IMR-90 (cell line): ENCODE measurements around the gene TPO. TPM values are rescaled to one million over a fixed set of nuclear protein-coding genes. Genes with fewer than 3 reads are reported as not detected.

Source experiments
- ATAC-seq: fragments of 200-7000 bp; cut with Tn5 transposase; 2 replicates; pipeline ENCODE4 v1.9.1; 2020; ENCODE audit warnings: low read depth, mild to moderate bottlenecking, moderate library complexity
- BruUV-seq: library from RNA; stranded (reverse); fragments of 400-500 nt; replicated peaks from 2 replicates; lab custom pipeline; 2021; lab: Mats Ljungman, UMichigan
- CTCF ChIA-PET: fragments of 300-600 bp; formaldehyde crosslinking; extraction: SDS; loops from one replicate; lab custom pipeline; 2021; ENCODE audit warnings: antibody characterized with exemption; lab: Yijun Ruan, JAX
- POLR2A ChIA-PET: fragments of 300-600 bp; sonication (Branson Sonifier 250); formaldehyde crosslinking; loops from one replicate; lab custom pipeline; 2022; ENCODE audit warnings: antibody characterized with exemption; ENCODE audit not compliant: unreplicated experiment; lab: Charles Lee
- DNase-seq: peaks from one replicate; pipeline ENCODE4 v3.0.0; 2013
- H2AFZ ChIP-seq: replicated peaks from 2 replicates; pipeline ENCODE3; 2013; ENCODE audit warnings: low read length, mild to moderate bottlenecking; ENCODE audit not compliant: poor library complexity
- H2AK5ac ChIP-seq: 2 replicates; pipeline ENCODE4 v1.6.1; 2013; ENCODE audit warnings: low read depth, low read length, inconsistent platforms
- H2AK9ac ChIP-seq: replicated peaks from 2 replicates; pipeline ENCODE3; 2013; ENCODE audit warnings: mild to moderate bottlenecking, low read depth, low read length, moderate library complexity; ENCODE audit not compliant: poor library complexity
- H2BK120ac ChIP-seq: 2 replicates; pipeline ENCODE4 v1.6.1; 2013; ENCODE audit warnings: low read depth, low read length, inconsistent platforms
- H2BK15ac ChIP-seq: 3 replicates; pipeline ENCODE4 v1.6.1; 2013; ENCODE audit warnings: low read depth, low read length, inconsistent platforms
- H2BK20ac ChIP-seq: 2 replicates; pipeline ENCODE4 v1.6.1; 2013; ENCODE audit warnings: low read depth, mild to moderate bottlenecking, inconsistent platforms, low read length, moderate library complexity
- H2BK5ac ChIP-seq: 2 replicates; pipeline ENCODE4 v1.6.1; 2013; ENCODE audit warnings: mild to moderate bottlenecking, low read depth, low read length, inconsistent platforms; ENCODE audit not compliant: poor library complexity, severe bottlenecking
- H3K14ac ChIP-seq: replicated peaks from 2 replicates; pipeline ENCODE4 v1.6.1; 2013; ENCODE audit warnings: low read depth, low read length, inconsistent platforms
- H3K18ac ChIP-seq: 2 replicates; pipeline ENCODE4 v1.6.1; 2013; ENCODE audit warnings: low read depth, low read length, control low read depth
- H3K23ac ChIP-seq: 2 replicates; pipeline ENCODE4 v1.6.1; 2013; ENCODE audit warnings: low read depth, low read length, inconsistent platforms
- H3K27ac ChIP-seq: 2 replicates; pipeline ENCODE4 v1.5.1; 2013; ENCODE audit warnings: mild to moderate bottlenecking, control low read depth, low read length; ENCODE audit not compliant: insufficient read depth
- H3K27me3 ChIP-seq: 2 replicates; pipeline ENCODE4 v1.6.1; 2013; ENCODE audit warnings: low read length; ENCODE audit not compliant: control insufficient read depth, insufficient read depth
- H3K36me3 ChIP-seq: 2 replicates; pipeline ENCODE4 v1.6.1; 2013; ENCODE audit warnings: low read length, mixed read lengths; ENCODE audit not compliant: control insufficient read depth, insufficient read depth
- H3K4ac ChIP-seq: 2 replicates; pipeline ENCODE4 v1.6.1; 2013; ENCODE audit warnings: low read depth, low read length, inconsistent platforms
- H3K4me1 ChIP-seq: 2 replicates; pipeline ENCODE4 v1.6.1; 2013; ENCODE audit warnings: low read length, mixed read lengths; ENCODE audit not compliant: control insufficient read depth, insufficient read depth
- H3K4me2 ChIP-seq: 2 replicates; pipeline ENCODE4 v1.6.1; 2013; ENCODE audit warnings: low read depth, mild to moderate bottlenecking, control low read depth, low read length, moderate library complexity
- H3K4me3 ChIP-seq: 2 replicates; pipeline ENCODE4 v1.5.1; 2013; ENCODE audit warnings: low read depth, mild to moderate bottlenecking, control low read depth, low read length, moderate library complexity; ENCODE audit not compliant: insufficient read depth
- H3K56ac ChIP-seq: 2 replicates; pipeline ENCODE4 v1.6.1; 2013; ENCODE audit warnings: low read length, inconsistent platforms; ENCODE audit not compliant: insufficient read depth; ENCODE audit errors: extremely low read depth
- H3K79me1 ChIP-seq, 2 experiments: 2 replicates each; pipeline ENCODE4 v1.6.1; 2013; ENCODE audit warnings: low read length in 2 of 2, inconsistent platforms in 1 of 2, low read depth in 1 of 2
- H3K9ac ChIP-seq: 2 replicates; pipeline ENCODE4 v1.6.1; 2013; ENCODE audit warnings: low read depth, low read length, control low read depth
- H3K9me1 ChIP-seq: 2 replicates; pipeline ENCODE4 v1.6.1; 2013; ENCODE audit warnings: low read length, inconsistent platforms; ENCODE audit not compliant: insufficient read depth
- H3K9me3 ChIP-seq: 2 replicates; pipeline ENCODE4 v1.6.1; 2013; ENCODE audit warnings: low read length; ENCODE audit not compliant: control insufficient read depth, insufficient read depth
- H4K20me1 ChIP-seq: 2 replicates; pipeline ENCODE4 v1.6.1; 2013; ENCODE audit warnings: low read length, inconsistent platforms; ENCODE audit not compliant: insufficient read depth
- H4K5ac ChIP-seq: 2 replicates; pipeline ENCODE4 v1.6.1; 2013; ENCODE audit warnings: mild to moderate bottlenecking, low read depth, low read length, control low read depth
- H4K8ac ChIP-seq, 2 experiments: 2 replicates each; pipeline ENCODE4 v1.6.1; 2013; ENCODE audit warnings: low read depth in 2 of 2, low read length in 2 of 2, control low read depth in 1 of 2, inconsistent platforms in 1 of 2
- H4K91ac ChIP-seq: 2 replicates; pipeline ENCODE4 v1.6.1; 2013; ENCODE audit warnings: low read depth, low read length, inconsistent platforms; ENCODE audit not compliant: insufficient read depth
- CEBPB ChIP-seq: IDR thresholded peaks from 2 replicates; pipeline ENCODE4 v1.6.1; 2012; ENCODE audit warnings: low read depth, low read length, improper control_type of control experiment
- FOS ChIP-seq: fragments of 150-350 bp; IDR thresholded peaks from 2 replicates; pipeline ENCODE4 v1.6.1; 2016; ENCODE audit warnings: low read depth, low read length
- MAFK ChIP-seq: IDR thresholded peaks from 2 replicates; pipeline ENCODE4 v1.6.1; 2012; ENCODE audit warnings: low read depth, low read length, improper control_type of control experiment
- MXI1 ChIP-seq: IDR thresholded peaks from 2 replicates; pipeline ENCODE4 v1.6.1; 2012; ENCODE audit warnings: low read depth, mild to moderate bottlenecking, low read length, moderate library complexity, borderline replicate concordance
- NFE2L2 ChIP-seq: fragments of 150-350 bp; IDR thresholded peaks from 2 replicates; pipeline ENCODE4 v1.6.1; 2016; ENCODE audit warnings: low read depth, mild to moderate bottlenecking, low read length
- POLR2A ChIP-seq: IDR thresholded peaks from 2 replicates; pipeline ENCODE4 v1.6.1; 2012; ENCODE audit warnings: mild to moderate bottlenecking, low read depth, low read length
- RAD21 ChIP-seq: IDR thresholded peaks from 2 replicates; pipeline ENCODE4 v1.6.1; 2012; ENCODE audit warnings: low read length, improper control_type of control experiment
- RFX5 ChIP-seq: IDR thresholded peaks from 2 replicates; pipeline ENCODE4 v1.8.0; 2012; ENCODE audit warnings: low read depth, mild to moderate bottlenecking, low read length, moderate library complexity
- SMC3 ChIP-seq: fragments of 150-350 bp; IDR thresholded peaks from 2 replicates; pipeline ENCODE4 v1.6.1; 2016; ENCODE audit warnings: low read depth, mild to moderate bottlenecking, antibody characterized with exemption, low read length, moderate library complexity
- WGBS, 2 experiments: methylation state at CpG; one replicate each; pipeline versions ENCODE4 v1.1.5 to v1.1.7; 2013; ENCODE audit warnings: missing lambda C conversion rate in 2 of 2; ENCODE audit not compliant: insufficient read length in 1 of 2; ENCODE audit errors: extremely low coverage in 2 of 2; 5-methylcytosine and 5-hydroxymethylcytosine counted together
- dilution Hi-C: fragments of 300-500 bp; cut with HindIII; formaldehyde crosslinking; loops from one replicate; pipeline ENCODE4 v1.14.3; 2018; ENCODE audit warnings: low sequenced_read_pairs; ENCODE audit not compliant: unreplicated experiment
- in situ Hi-C: fragments of 300-500 bp; cut with MboI; formaldehyde crosslinking; loops from 3 replicates; pipeline ENCODE4 v1.14.3; 2019; ENCODE audit warnings: low sequenced_read_pairs, inconsistent platforms, mixed read lengths
- intact Hi-C: fragments of 100-400 bp; cut with micrococcal nuclease; formaldehyde crosslinking; loops from 2 replicates; pipeline ENCODE4 v1.10.0; 2022
- polyA plus RNA-seq, 3 experiments: library from polyadenylated mRNA; depleted of rRNA; stranded (reverse); fragments of >200 nt; gene quantifications; 2 replicates each; pipeline ENCODE4 v1.2.3, GENCODE V29; 2012; ENCODE audit warnings: low replicate concordance in 1 of 3
- total RNA-seq: library from RNA; depleted of rRNA; stranded (reverse); fragments of >200 nt; gene quantifications from 2 replicates; pipeline ENCODE4 v1.2.3, GENCODE V29; 2012
- TF ChIP-seq, protein P1 (sequence below): fragments of 150-350 bp; IDR thresholded peaks from 2 replicates; pipeline ENCODE4 v1.6.1; 2016; ENCODE audit warnings: low read depth, mild to moderate bottlenecking, low read length, moderate library complexity, borderline replicate concordance
- TF ChIP-seq, protein P2 (sequence below): conservative IDR thresholded peaks from 2 replicates; pipeline ENCODE4 v1.5.1; 2012; ENCODE audit warnings: mild to moderate bottlenecking, low read depth, low read length, improper control_type of control experiment

TPO gene
- total and polyA plus RNA-seq, 2 of the 4 experiments (the other 2 are of a cell fraction), result not detected

DNA sequence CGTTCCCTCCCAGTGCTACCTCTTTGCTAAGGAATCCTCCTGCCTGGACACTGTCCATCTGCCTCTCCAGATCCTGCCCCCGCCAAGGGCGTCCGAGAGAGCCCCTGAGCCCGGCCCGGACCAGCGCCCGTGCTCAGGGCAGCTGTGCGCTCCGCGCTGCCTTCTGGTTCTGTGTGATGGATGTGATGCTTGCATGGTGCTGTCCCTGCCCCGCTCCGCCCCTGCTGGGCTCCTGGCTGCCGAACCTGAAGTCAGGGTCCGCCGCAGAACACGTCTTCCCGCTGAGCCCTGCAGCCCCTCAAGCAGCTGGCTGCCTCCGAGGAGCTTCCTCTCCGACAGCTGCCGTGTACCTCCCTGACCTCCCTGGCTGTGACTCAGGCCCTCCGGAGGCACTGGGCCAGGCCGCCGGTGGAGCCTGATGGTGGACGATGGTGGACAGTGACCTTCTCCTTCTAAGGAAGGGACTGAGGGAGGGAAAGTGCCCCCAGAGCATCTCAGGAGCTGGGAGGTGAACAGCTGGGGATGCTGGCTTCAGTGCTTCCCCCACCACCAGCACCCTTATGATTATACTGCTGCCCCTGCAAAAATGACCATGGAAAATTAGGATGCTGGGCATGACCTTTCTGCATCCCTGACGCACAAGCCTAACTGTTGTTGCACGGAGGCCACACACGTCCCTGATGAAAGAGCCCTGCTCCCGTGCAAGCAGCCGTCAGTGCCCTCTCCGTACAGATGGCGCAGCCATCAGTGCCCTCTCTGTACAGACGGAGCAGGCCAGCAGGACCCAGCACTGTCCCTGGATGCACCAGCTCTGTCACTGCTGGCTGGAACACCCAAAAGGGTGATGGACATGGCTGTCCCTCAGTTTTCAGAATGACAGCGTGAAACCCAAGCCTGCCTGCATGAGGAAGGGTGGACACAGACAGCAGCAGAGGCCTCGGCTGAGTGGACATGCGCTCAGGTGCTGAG, 99.3 kb downstream of the TPO start:
- Histone ChIP-seq H3K9me1 (no peaks in the 10 kb centered on the region), H3K36me3 (no peaks in the 10 kb centered on the region), H2AFZ (no peak overlapping the region), H2BK120ac (no peak overlapping the region), H3K27me3 (peaks cover 2% of the 10 kb centered on the region; the same call in 1 of the 2 replicates), H2AK5ac (no peak overlapping the region), H3K23ac (no peak overlapping the region), H4K8ac (no peak overlapping the region), H3K56ac (no peak overlapping the region), H4K5ac (no peak overlapping the region), H4K91ac (no peak overlapping the region), H3K14ac (no peak overlapping the region), H2AK9ac (no peak overlapping the region), H3K27ac (no peak overlapping the region), H3K18ac (no peak overlapping the region), H3K4me1 (no peaks in the 10 kb centered on the region), H4K20me1 (no peaks in the 10 kb centered on the region), H3K9me3 (no peaks in the 10 kb centered on the region), H2BK5ac (no peak overlapping the region), H2BK15ac (no peak overlapping the region), H3K4me2 (no peak overlapping the region), H3K9ac (no peak overlapping the region), H2BK20ac (no peak overlapping the region), H3K79me1 (no peaks in the 10 kb centered on the region), H3K4ac (no peak overlapping the region), H3K4me3 (no peak overlapping the region)
- ChIA-PET CTCF (no interaction called here), POLR2A (no interaction called here)
- TF ChIP-seq RAD21 (no peak), NFE2L2 (no peak), POLR2A (no peak), SMC3 (no peak), RFX5 (no peak), CEBPB (no peak), MXI1 (no peak), FOS (no peak), MAFK (no peak)
- TF ChIP-seq, protein P1, sequence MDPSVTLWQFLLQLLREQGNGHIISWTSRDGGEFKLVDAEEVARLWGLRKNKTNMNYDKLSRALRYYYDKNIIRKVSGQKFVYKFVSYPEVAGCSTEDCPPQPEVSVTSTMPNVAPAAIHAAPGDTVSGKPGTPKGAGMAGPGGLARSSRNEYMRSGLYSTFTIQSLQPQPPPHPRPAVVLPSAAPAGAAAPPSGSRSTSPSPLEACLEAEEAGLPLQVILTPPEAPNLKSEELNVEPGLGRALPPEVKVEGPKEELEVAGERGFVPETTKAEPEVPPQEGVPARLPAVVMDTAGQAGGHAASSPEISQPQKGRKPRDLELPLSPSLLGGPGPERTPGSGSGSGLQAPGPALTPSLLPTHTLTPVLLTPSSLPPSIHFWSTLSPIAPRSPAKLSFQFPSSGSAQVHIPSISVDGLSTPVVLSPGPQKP, result no peak
- TF ChIP-seq, protein P2, sequence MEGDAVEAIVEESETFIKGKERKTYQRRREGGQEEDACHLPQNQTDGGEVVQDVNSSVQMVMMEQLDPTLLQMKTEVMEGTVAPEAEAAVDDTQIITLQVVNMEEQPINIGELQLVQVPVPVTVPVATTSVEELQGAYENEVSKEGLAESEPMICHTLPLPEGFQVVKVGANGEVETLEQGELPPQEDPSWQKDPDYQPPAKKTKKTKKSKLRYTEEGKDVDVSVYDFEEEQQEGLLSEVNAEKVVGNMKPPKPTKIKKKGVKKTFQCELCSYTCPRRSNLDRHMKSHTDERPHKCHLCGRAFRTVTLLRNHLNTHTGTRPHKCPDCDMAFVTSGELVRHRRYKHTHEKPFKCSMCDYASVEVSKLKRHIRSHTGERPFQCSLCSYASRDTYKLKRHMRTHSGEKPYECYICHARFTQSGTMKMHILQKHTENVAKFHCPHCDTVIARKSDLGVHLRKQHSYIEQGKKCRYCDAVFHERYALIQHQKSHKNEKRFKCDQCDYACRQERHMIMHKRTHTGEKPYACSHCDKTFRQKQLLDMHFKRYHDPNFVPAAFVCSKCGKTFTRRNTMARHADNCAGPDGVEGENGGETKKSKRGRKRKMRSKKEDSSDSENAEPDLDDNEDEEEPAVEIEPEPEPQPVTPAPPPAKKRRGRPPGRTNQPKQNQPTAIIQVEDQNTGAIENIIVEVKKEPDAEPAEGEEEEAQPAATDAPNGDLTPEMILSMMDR, result no peak
- intact Hi-C loops, result no loop called here
- no peak for ATAC-seq
- dilution Hi-C loops, result no loop called here
- in situ Hi-C loops, result no loop called here
- BruUV-seq, result no TSS peak
- 80% methylated on average over 9 of the region's 36 CpGs; no CpG with 5 or more reads in 1 of the 2 experiments for whole genome bisulfite sequencing, 2 experiments
- DNase-seq, result no peak
